ENCODE measurements around the gene MSL2.
"Not testable (repeated sequence)": the region's sequence is repeated elsewhere in the genome, so short reads cannot be mapped to it uniquely, and the experiment has no call there.

Gene MSL2

GRCh38 chr3:136192195-136192594 is 3.9 kb downstream of the MSL2 start:
- DNase-seq: not testable (repeated sequence)

- DNase-seq: no peak
These were observed 6.1 kb downstream of the MSL2 start for GRCh38 chr3:136189859-136190617.

- DNase-seq: no peak
These were observed 7.1 kb downstream of the MSL2 start for GRCh38 chr3:136189043-136189442.

- DNase-seq: no peak
These were observed 8.3 kb downstream of the MSL2 start for GRCh38 chr3:136187868-136188267.

- DNase-seq: no peak
These were observed 9.3 kb downstream of the MSL2 start for GRCh38 chr3:136186846-136187245.

GRCh38 chr3:136186344-136186743 is 9.8 kb downstream of the MSL2 start:
- DNase-seq: no peak

GRCh38 chr3:136184703-136185102 is 11.4 kb downstream of the MSL2 start:
- DNase-seq: no peak

- DNase-seq: no peak
These were observed 14.4 kb downstream of the MSL2 start for GRCh38 chr3:136181741-136182140.

- DNase-seq: no peak
These were observed 18.3 kb downstream of the MSL2 start for GRCh38 chr3:136177876-136178275.

GRCh38 chr3:136173939-136174490 is 22.1 kb downstream of the MSL2 start:
- DNase-seq: no peak

- no peak for DNase-seq
These were observed 25.0 kb downstream of the MSL2 start for GRCh38 chr3:136171097-136171542.

- not testable (repeated sequence) for DNase-seq
These were observed 27.9 kb downstream of the MSL2 start for GRCh38 chr3:136168236-136168635.

GRCh38 chr3:136166507-136166906 is 29.6 kb downstream of the MSL2 start:
- no peak for DNase-seq

- DNase-seq: not testable (repeated sequence)
These were observed 32.5 kb downstream of the MSL2 start for GRCh38 chr3:136163607-136164006.

GRCh38 chr3:136162322-136162721 is 33.8 kb downstream of the MSL2 start:
- DNase-seq: no peak

- no peak for DNase-seq
These were observed 34.6 kb downstream of the MSL2 start for GRCh38 chr3:136161516-136161915.

- no peak for DNase-seq
These were observed 43.2 kb downstream of the MSL2 start for GRCh38 chr3:136152963-136153362.

GRCh38 chr3:136152176-136152843 is 43.8 kb downstream of the MSL2 start:
- DNase-seq: no peak

- no peak for DNase-seq
These were observed 44.9 kb downstream of the MSL2 start for GRCh38 chr3:136151219-136151618.

GRCh38 chr3:136149667-136150066 is 46.5 kb downstream of the MSL2 start:
- no peak for DNase-seq

GRCh38 chr3:136146981-136147729 is 49.0 kb downstream of the MSL2 start:
- no peak for DNase-seq

GRCh38 chr3:136144397-136144796 is 51.7 kb downstream of the MSL2 start:
- DNase-seq: not testable (repeated sequence)

GRCh38 chr3:136142592-136142991 is 53.5 kb downstream of the MSL2 start:
- no peak for DNase-seq

Data from activated CD4-positive, alpha-beta T cell treated with anti-CD3 and anti-CD28 coated beads for 1 hour (primary cell).